Measurements from ENCODE around the gene DAZL. TPM values are rescaled to one million over a fixed set of nuclear protein-coding genes. Genes with fewer than 3 reads are reported as not detected.

Gene DAZL
- total RNA-seq, 6 experiments from 2014 or later, result not detected

- H3K4me3 ChIP-seq, result no peak overlapping the region
- WGBS (ENCODE audit: insufficient coverage, low coverage, low lambda C conversion rate, missing lambda C conversion rate), result 54% methylated on average over 3 of the region's 3 CpGs
- ATAC-seq (no peak), DNase-seq (no peak)
- H3K27me3 ChIP-seq, result no peaks in the 10 kb centered on the region
- no peaks in the 10 kb centered on the region for H3K4me1 ChIP-seq
- H3K36me3 ChIP-seq, result no peaks in the 10 kb centered on the region
- TF ChIP-seq POLR2A (IDR thresholded peaks at IDR 0.05) (no peak), CTCF (IDR thresholded peaks at IDR 0.05) (no peak)
- H3K9me3 ChIP-seq, result no peaks in the 10 kb centered on the region
- intact Hi-C loops (cut with DNase I), result loop anchor here in 1 of 2 donors (10.0 kb wide), 1 partner anchor 639 kb away; no protein-coding TSS in a partner anchor
- no peak overlapping the region for H3K27ac ChIP-seq
Measured at GRCh38 chr3:16595778-16596177, 9.4 kb downstream of the DAZL start.

GRCh38 chr3:16589867-16590624 is 15.2 kb downstream of the DAZL start:
- Histone ChIP-seq H3K27ac (no peak overlapping the region), H3K4me1 (no peaks in the 10 kb centered on the region), H3K36me3 (no peaks in the 10 kb centered on the region), H3K9me3 (no peaks in the 10 kb centered on the region), H3K4me3 (no peak overlapping the region), H3K27me3 (no peaks in the 10 kb centered on the region)
- ATAC-seq (no peak), DNase-seq (no peak)
- TF ChIP-seq CTCF (IDR thresholded peaks at IDR 0.05) (no peak), POLR2A (IDR thresholded peaks at IDR 0.05) (no peak)
- intact Hi-C loops (cut with DNase I), result loop anchor here in 1 of 2 donors (10.0 kb wide), 1 partner anchor 645 kb away; no protein-coding TSS in a partner anchor
- WGBS (ENCODE audit: insufficient coverage, low coverage, low lambda C conversion rate, missing lambda C conversion rate), result 89% methylated on average over 6 of the region's 6 CpGs

- Histone ChIP-seq H3K36me3 (no peaks in the 10 kb centered on the region), H3K4me1 (no peaks in the 10 kb centered on the region), H3K27me3 (no peaks in the 10 kb centered on the region), H3K4me3 (no peak overlapping the region), H3K27ac (no peak overlapping the region), H3K9me3 (no peaks in the 10 kb centered on the region)
- TF ChIP-seq POLR2A (IDR thresholded peaks at IDR 0.05), result no peak
- TF ChIP-seq CTCF (IDR thresholded peaks at IDR 0.05), result no peak
- intact Hi-C loops (cut with DNase I), result no loop called here
- WGBS (ENCODE audit: insufficient coverage, low coverage, low lambda C conversion rate, missing lambda C conversion rate), result 90% methylated on average over 1 of the region's 1 CpG
- ATAC-seq, result no peak
- DNase-seq, result no peak
Measured at GRCh38 chr3:16589120-16589519, 16.1 kb downstream of the DAZL start.

GRCh38 chr3:16587681-16588060 is 17.6 kb downstream of the DAZL start:
- no peaks in the 10 kb centered on the region for H3K9me3 ChIP-seq
- H3K27ac ChIP-seq, result no peak overlapping the region
- H3K4me1 ChIP-seq, result no peaks in the 10 kb centered on the region
- no peak for DNase-seq
- H3K36me3 ChIP-seq, result no peaks in the 10 kb centered on the region
- no peak for TF ChIP-seq CTCF (IDR thresholded peaks at IDR 0.05)
- no peak for TF ChIP-seq POLR2A (IDR thresholded peaks at IDR 0.05)
- no peak overlapping the region for H3K4me3 ChIP-seq
- ATAC-seq, result no peak
- no peaks in the 10 kb centered on the region for H3K27me3 ChIP-seq
- intact Hi-C loops (cut with DNase I), result no loop called here

Measured in right lobe of liver (tissue), 6 donors.